NOMO-1 treated with DMSO at 0.1 percent for 48 hours (cell line): ENCODE measurements around the gene DPYSL4.
"Not testable (repeated sequence)": the region's sequence is repeated elsewhere in the genome, so short reads cannot be mapped to it uniquely, and the experiment has no call there.

Experiments used
- DNase-seq: peaks from one replicate; lab custom pipeline; 2025; ENCODE audit not compliant: unreplicated experiment; lab: John Stamatoyannopoulos, UW

DPYSL4 gene

GRCh38 chr10:132205650-132206376, 19.1 kb downstream of the DPYSL4 start:
- DNase-seq = no peak

GRCh38 chr10:132206377-132206745, 19.6 kb downstream of the DPYSL4 start:
- DNase-seq = no peak

GRCh38 chr10:132206806-132207535, 20.2 kb downstream of the DPYSL4 start:
- DNase-seq = no peak

- no peak for DNase-seq
Measured at GRCh38 chr10:132207536-132208461, 21.1 kb downstream of the DPYSL4 start.

- DNase-seq = no peak
Measured at GRCh38 chr10:132208462-132209050, 21.8 kb downstream of the DPYSL4 start.

GRCh38 chr10:132209130-132209529, 22.4 kb downstream of the DPYSL4 start:
- DNase-seq = no peak

- DNase-seq = no peak
Measured at GRCh38 chr10:132209978-132210530, 23.3 kb downstream of the DPYSL4 start.

GRCh38 chr10:132210766-132211165, 24.0 kb downstream of the DPYSL4 start:
- DNase-seq = no peak

GRCh38 chr10:132211246-132211645, 24.5 kb downstream of the DPYSL4 start:
- no peak for DNase-seq

GRCh38 chr10:132212816-132213215, 26.1 kb downstream of the DPYSL4 start:
- no peak for DNase-seq

- no peak for DNase-seq
Measured at GRCh38 chr10:132213917-132214316, 27.2 kb downstream of the DPYSL4 start.

GRCh38 chr10:132216441-132216840, 29.7 kb downstream of the DPYSL4 start:
- not testable (repeated sequence) for DNase-seq

GRCh38 chr10:132219486-132219885, 32.7 kb downstream of the DPYSL4 start:
- DNase-seq = no peak

- DNase-seq = no peak
Measured at GRCh38 chr10:132220061-132220460, 33.3 kb downstream of the DPYSL4 start.

- not testable (repeated sequence) for DNase-seq
Measured at GRCh38 chr10:132220996-132221395, 34.2 kb downstream of the DPYSL4 start.

GRCh38 chr10:132222726-132223125, 36.0 kb downstream of the DPYSL4 start:
- no peak for DNase-seq

- DNase-seq = peak; percentile 79
Measured at GRCh38 chr10:132223156-132223590, 36.4 kb downstream of the DPYSL4 start.

GRCh38 chr10:132223611-132224342, 37.0 kb downstream of the DPYSL4 start:
- no peak for DNase-seq

- no peak for DNase-seq
Measured at GRCh38 chr10:132224343-132225072, 37.8 kb downstream of the DPYSL4 start.
